ENCODE results near the gene LPAR5.
"Not testable (repeated sequence)": the region's sequence is repeated elsewhere in the genome, so short reads cannot be mapped to it uniquely, and the experiment has no call there.

Gene LPAR5

GRCh38 chr12:6606331-6607131 lies 29.2 kb downstream of the LPAR5 start:
- peak; percentile 66 for DNase-seq (ENCODE audit: low read depth)

GRCh38 chr12:6605421-6606330 lies 30.1 kb downstream of the LPAR5 start:
- peak; percentile 52 for DNase-seq (ENCODE audit: low read depth)

- peak; percentile 53 for DNase-seq (ENCODE audit: low read depth)
Observed at GRCh38 chr12:6604259-6605029, 31.3 kb downstream of the LPAR5 start.

- DNase-seq (ENCODE audit: low read depth) = peak; percentile 47
Observed at GRCh38 chr12:6603095-6603567, 32.6 kb downstream of the LPAR5 start.

GRCh38 chr12:6602526-6602925 lies 33.2 kb downstream of the LPAR5 start:
- no peak for DNase-seq (ENCODE audit: low read depth)

- DNase-seq (ENCODE audit: low read depth) = not testable (repeated sequence)
Observed at GRCh38 chr12:6595673-6596072, 40.1 kb downstream of the LPAR5 start.

GRCh38 chr12:6592087-6592486 lies 43.7 kb downstream of the LPAR5 start:
- no peak for DNase-seq (ENCODE audit: low read depth)

- DNase-seq (ENCODE audit: low read depth) = not testable (repeated sequence)
Observed at GRCh38 chr12:6586569-6586968, 49.2 kb downstream of the LPAR5 start.

- no peak for DNase-seq (ENCODE audit: low read depth)
Observed at GRCh38 chr12:6584293-6584692, 51.5 kb downstream of the LPAR5 start.

- DNase-seq (ENCODE audit: low read depth) = no peak
Observed at GRCh38 chr12:6582959-6583358, 52.8 kb downstream of the LPAR5 start.

- no peak for DNase-seq (ENCODE audit: low read depth)
Observed at GRCh38 chr12:6582196-6582595, 53.6 kb downstream of the LPAR5 start.

- no peak for DNase-seq (ENCODE audit: low read depth)
Observed at GRCh38 chr12:6575648-6576047, 60.1 kb downstream of the LPAR5 start.

GRCh38 chr12:6574576-6575295 lies 61.0 kb downstream of the LPAR5 start:
- no peak for DNase-seq (ENCODE audit: low read depth)

- no peak for DNase-seq (ENCODE audit: low read depth)
Observed at GRCh38 chr12:6573001-6573400, 62.8 kb downstream of the LPAR5 start.

GRCh38 chr12:6570264-6570887 lies 65.4 kb downstream of the LPAR5 start:
- DNase-seq (ENCODE audit: low read depth) = peak; percentile 48

GRCh38 chr12:6569786-6570185 lies 66.0 kb downstream of the LPAR5 start:
- no peak for DNase-seq (ENCODE audit: low read depth)

GRCh38 chr12:6569312-6569711 lies 66.4 kb downstream of the LPAR5 start:
- no peak for DNase-seq (ENCODE audit: low read depth)

Measured in EH (cell line).